NCI-H2107 treated with DMSO at 0.1 percent for 48 hours (cell line): ENCODE results near the gene GRAMD1A.
"Not testable (repeated sequence)": the region's sequence is repeated elsewhere in the genome, so short reads cannot be mapped to it uniquely, and the experiment has no call there.

Experiments used
- DNase-seq: peaks from one replicate; lab custom pipeline; 2025; ENCODE audit not compliant: unreplicated experiment; lab: John Stamatoyannopoulos, UW

Gene GRAMD1A

GRCh38 chr19:35015954-35016351 lies 15.8 kb downstream of the GRAMD1A start:
- no peak for DNase-seq

- no peak for DNase-seq
Measured at GRCh38 chr19:35017507-35017906, 17.4 kb downstream of the GRAMD1A start.

GRCh38 chr19:35018379-35018778 lies 18.3 kb downstream of the GRAMD1A start:
- DNase-seq = no peak

- no peak for DNase-seq
Measured at GRCh38 chr19:35019144-35019543, 19.0 kb downstream of the GRAMD1A start.

- DNase-seq = no peak
Measured at GRCh38 chr19:35021016-35021415, 20.9 kb downstream of the GRAMD1A start.

GRCh38 chr19:35021596-35021995 lies 21.5 kb downstream of the GRAMD1A start:
- DNase-seq = no peak

- no peak for DNase-seq
Measured at GRCh38 chr19:35022460-35022859, 22.3 kb downstream of the GRAMD1A start.

GRCh38 chr19:35023428-35023827 lies 23.3 kb downstream of the GRAMD1A start:
- no peak for DNase-seq

- no peak for DNase-seq
Measured at GRCh38 chr19:35024095-35024494, 24.0 kb downstream of the GRAMD1A start.

GRCh38 chr19:35025969-35026368 lies 25.8 kb downstream of the GRAMD1A start:
- no peak for DNase-seq

- no peak for DNase-seq
Measured at GRCh38 chr19:35026418-35026817, 26.3 kb downstream of the GRAMD1A start.

- no peak for DNase-seq
Measured at GRCh38 chr19:35027009-35027408, 26.9 kb downstream of the GRAMD1A start.

- DNase-seq = no peak
Measured at GRCh38 chr19:35027851-35028599, 27.9 kb downstream of the GRAMD1A start.

GRCh38 chr19:35028600-35028885 lies 28.4 kb downstream of the GRAMD1A start:
- DNase-seq = not testable (repeated sequence)

GRCh38 chr19:35029275-35029736 lies 29.2 kb downstream of the GRAMD1A start:
- not testable (repeated sequence) for DNase-seq

- DNase-seq = no peak
Measured at GRCh38 chr19:35029737-35030256, 29.7 kb downstream of the GRAMD1A start.

GRCh38 chr19:35030257-35031071 lies 30.3 kb downstream of the GRAMD1A start, which contains the start of gene SCN1B:
TSS of gene SCN1B (plus strand) at chr19:35030470. CDS start at chr19:35030821, 351 bp downstream.
- DNase-seq = no peak

- no peak for DNase-seq
Measured at GRCh38 chr19:35031072-35031881, 31.2 kb downstream of the GRAMD1A start.

GRCh38 chr19:35032356-35032865 lies 32.3 kb downstream of the GRAMD1A start:
- no peak for DNase-seq

GRCh38 chr19:35033067-35034004 lies 33.2 kb downstream of the GRAMD1A start:
- DNase-seq = no peak
